HEK293 (cell line): ENCODE measurements around the gene ZBTB38.

Source experiments
- GLIS2 ChIP-seq: fragments of 450-650 bp; formaldehyde crosslinking; IDR thresholded peaks from 2 replicates; pipeline ENCODE4 v1.5.1; 2016; ENCODE audit warnings: missing biosample characterization, missing genetic modification characterization
- HIC1 ChIP-seq: fragments of 450-650 bp; formaldehyde crosslinking; IDR thresholded peaks from 2 replicates; pipeline ENCODE4 v1.5.1; 2016; ENCODE audit warnings: missing biosample characterization, missing genetic modification characterization
- KLF7 ChIP-seq: fragments of 450-650 bp; formaldehyde crosslinking; IDR thresholded peaks from 2 replicates; pipeline ENCODE4 v1.5.1; 2016; ENCODE audit warnings: missing biosample characterization, missing genetic modification characterization, borderline replicate concordance
- PATZ1 ChIP-seq: fragments of 450-650 bp; formaldehyde crosslinking; IDR thresholded peaks from 2 replicates; pipeline ENCODE4 v1.5.1; 2016; ENCODE audit warnings: missing biosample characterization, missing genetic modification characterization
- PRDM4 ChIP-seq: fragments of 450-650 bp; formaldehyde crosslinking; IDR thresholded peaks from 2 replicates; pipeline ENCODE4 v1.5.1; 2017; ENCODE audit warnings: missing biosample characterization, missing genetic modification characterization
- PRDM6 ChIP-seq: fragments of 450-650 bp; formaldehyde crosslinking; IDR thresholded peaks from 2 replicates; pipeline ENCODE4 v1.5.1; 2017; ENCODE audit warnings: missing biosample characterization, missing genetic modification characterization
- ZBTB17 ChIP-seq: fragments of 450-650 bp; formaldehyde crosslinking; IDR thresholded peaks from 2 replicates; pipeline ENCODE4 v1.5.1; 2016; ENCODE audit warnings: missing biosample characterization, missing genetic modification characterization
- ZBTB44 ChIP-seq: fragments of 450-650 bp; IDR thresholded peaks from 2 replicates; pipeline ENCODE4 v1.5.1; 2018; ENCODE audit warnings: missing biosample characterization, mild to moderate bottlenecking, missing genetic modification characterization
- ZBTB48 ChIP-seq: fragments of 450-650 bp; formaldehyde crosslinking; IDR thresholded peaks from 2 replicates; pipeline ENCODE4 v1.5.1; 2016; ENCODE audit warnings: missing biosample characterization, missing genetic modification characterization
- ZFHX2 ChIP-seq: fragments of 450-650 bp; formaldehyde crosslinking; conservative IDR thresholded peaks from 2 replicates; pipeline ENCODE4 v1.5.1; 2016; ENCODE audit warnings: missing biosample characterization, missing genetic modification characterization
- ZIC2 ChIP-seq: fragments of 450-650 bp; formaldehyde crosslinking; IDR thresholded peaks from 2 replicates; pipeline ENCODE4 v1.5.1; 2016; ENCODE audit warnings: missing biosample characterization, missing genetic modification characterization
- ZNF133 ChIP-seq: fragments of 450-650 bp; formaldehyde crosslinking; IDR thresholded peaks from 2 replicates; pipeline ENCODE4 v1.5.1; 2016; ENCODE audit warnings: missing biosample characterization, missing genetic modification characterization
- ZNF18 ChIP-seq: fragments of 450-650 bp; formaldehyde crosslinking; IDR thresholded peaks from 2 replicates; pipeline ENCODE4 v1.5.1; 2016; ENCODE audit warnings: missing biosample characterization, missing genetic modification characterization
- ZNF214 ChIP-seq: fragments of 450-650 bp; formaldehyde crosslinking; IDR thresholded peaks from 2 replicates; pipeline ENCODE4 v1.5.1; 2017; ENCODE audit warnings: missing biosample characterization, mild to moderate bottlenecking, missing genetic modification characterization, borderline replicate concordance
- ZNF274 ChIP-seq, 2 experiments: fragments of 200-500 bp in 1 of 2; fragments of 450-650 bp in 1 of 2; sonication (Bioruptor generic) in 1 of 2; formaldehyde crosslinking in 1 of 2; IDR thresholded peaks; 2 replicates each; pipeline versions ENCODE4 v1.5.1 to v1.6.1; 2014 to 2016; ENCODE audit warnings: borderline replicate concordance in 1 of 2, inconsistent platforms in 1 of 2, low read length in 1 of 2, missing biosample characterization in 1 of 2, missing genetic modification characterization in 1 of 2
- ZNF341 ChIP-seq: fragments of 450-650 bp; formaldehyde crosslinking; IDR thresholded peaks from 2 replicates; pipeline ENCODE4; 2016; ENCODE audit warnings: low read depth, missing biosample characterization, missing genetic modification characterization
- ZNF560 ChIP-seq: fragments of 450-650 bp; formaldehyde crosslinking; IDR thresholded peaks from 2 replicates; pipeline ENCODE4 v1.5.1; 2017; ENCODE audit warnings: missing biosample characterization, missing genetic modification characterization, borderline replicate concordance
- ZNF585B ChIP-seq: fragments of 450-650 bp; formaldehyde crosslinking; IDR thresholded peaks from 2 replicates; pipeline ENCODE4 v1.5.1; 2016; ENCODE audit warnings: missing biosample characterization, missing genetic modification characterization
- ZNF610 ChIP-seq: fragments of 450-650 bp; formaldehyde crosslinking; IDR thresholded peaks from 2 replicates; pipeline ENCODE4 v1.5.1; 2016; ENCODE audit warnings: missing biosample characterization, missing genetic modification characterization, borderline replicate concordance
- ZNF629 ChIP-seq: fragments of 450-650 bp; formaldehyde crosslinking; IDR thresholded peaks from 2 replicates; pipeline ENCODE4 v1.5.1; 2017; ENCODE audit warnings: missing biosample characterization, missing genetic modification characterization
- ZNF654 ChIP-seq: fragments of 450-650 bp; formaldehyde crosslinking; IDR thresholded peaks from 2 replicates; pipeline ENCODE4 v1.5.1; 2016; ENCODE audit warnings: low read depth, missing biosample characterization, missing genetic modification characterization
- ZNF768 ChIP-seq: fragments of 450-650 bp; formaldehyde crosslinking; IDR thresholded peaks from 2 replicates; pipeline ENCODE4 v1.5.1; 2018; ENCODE audit warnings: missing biosample characterization, mild to moderate bottlenecking, missing genetic modification characterization
- ZNF777 ChIP-seq: fragments of 450-650 bp; formaldehyde crosslinking; IDR thresholded peaks from 2 replicates; pipeline ENCODE4 v1.5.1; 2017; ENCODE audit warnings: missing biosample characterization, missing genetic modification characterization, borderline replicate concordance
- ZSCAN5A ChIP-seq: fragments of 450-650 bp; formaldehyde crosslinking; IDR thresholded peaks from 2 replicates; pipeline ENCODE4 v1.5.1; 2016; ENCODE audit warnings: missing biosample characterization, missing genetic modification characterization

ZBTB38 gene

GRCh38 chr3:141402476-141403171, 34.3 kb downstream of the ZBTB38 start (continued):
- TF ChIP-seq ZFHX2 (tag by site-specific recombination): peak; percentile 28; the same call in 1 of the 2 replicates
- TF ChIP-seq ZNF610 (tag by site-specific recombination): 0 out of 2 replicates have a peak, but pooled peaks have one; percentile 17
- no peak for TF ChIP-seq ZSCAN5A
- 0 out of 2 replicates have a peak, but pooled peaks have one; percentile 27 for TF ChIP-seq GLIS2 (tag by site-specific recombination)
- no peak for TF ChIP-seq ZNF214
- peak; percentile 79 for TF ChIP-seq ZNF133 (tag by site-specific recombination)
- peak; percentile 45; the same call in 1 of the 2 replicates for TF ChIP-seq ZBTB17 (tag by site-specific recombination)
- peak; percentile 58 for TF ChIP-seq ZIC2 (tag by site-specific recombination)
- no peak for TF ChIP-seq ZNF777
- TF ChIP-seq PRDM4 (tag by site-specific recombination): peak; percentile 38; the same call in 1 of the 2 replicates
- TF ChIP-seq ZNF560: no peak
- no peak for TF ChIP-seq HIC1
- TF ChIP-seq ZNF768: no peak
- peak; percentile 55 for TF ChIP-seq PATZ1 (tag by site-specific recombination)
- no peak for TF ChIP-seq ZNF585B (tag by site-specific recombination)
- no peak for TF ChIP-seq ZNF274 (IDR thresholded peaks at IDR 0.05; ENCODE audit: low read length)
- no peak for TF ChIP-seq ZNF274 (tag by site-specific recombination; IDR thresholded peaks at IDR 0.05; ENCODE audit: borderline replicate concordance)
- peak; percentile 56; the same call in 1 of the 2 replicates for TF ChIP-seq ZBTB44 (tag by site-specific recombination)
- 0 out of 2 replicates have a peak, but pooled peaks have one; percentile 13 for TF ChIP-seq ZNF629
- TF ChIP-seq ZNF654 (tag by site-specific recombination): no peak
- peak; percentile 55 for TF ChIP-seq ZNF341 (tag by site-specific recombination)
- TF ChIP-seq ZNF18 (tag by site-specific recombination): no peak
- TF ChIP-seq KLF7 (tag by site-specific recombination): no peak
- peak; percentile 74 for TF ChIP-seq ZBTB48 (tag by site-specific recombination)
- TF ChIP-seq PRDM6 (tag by site-specific recombination): peak; percentile 70
